NCI-H446 treated with DMSO at 0.1 percent for 48 hours (cell line): Measurements from ENCODE around the gene BRINP2.

ENCODE experiments used
- DNase-seq: peaks from one replicate; lab custom pipeline; 2025; lab: John Stamatoyannopoulos, UW

Gene BRINP2

GRCh38 chr1:177219554-177220458 lies 49.0 kb downstream of the BRINP2 start:
- DNase-seq = no peak

GRCh38 chr1:177223359-177223758 lies 52.6 kb downstream of the BRINP2 start:
- DNase-seq = no peak

GRCh38 chr1:177227978-177228692 lies 57.4 kb downstream of the BRINP2 start:
- DNase-seq = no peak

DNA sequence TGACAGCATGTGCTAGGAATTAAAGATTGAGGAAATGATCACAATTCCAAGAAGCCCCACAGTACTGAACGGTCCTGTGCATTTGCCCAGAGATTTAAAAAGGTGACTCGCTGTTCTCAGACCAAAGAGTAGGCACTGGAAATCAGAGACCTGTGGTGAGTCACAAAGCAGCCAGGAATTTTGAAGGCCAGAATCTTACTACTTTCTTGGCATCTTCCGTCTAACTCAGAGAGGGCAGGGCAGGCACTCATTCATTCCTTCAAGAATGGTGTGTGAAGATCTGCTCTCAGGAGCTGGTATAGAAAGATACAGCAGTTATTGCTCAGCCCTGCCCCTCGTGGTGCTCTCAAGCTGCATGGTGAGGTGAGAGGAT lies 57.9 kb downstream of the BRINP2 start:
- DNase-seq = no peak

DNA sequence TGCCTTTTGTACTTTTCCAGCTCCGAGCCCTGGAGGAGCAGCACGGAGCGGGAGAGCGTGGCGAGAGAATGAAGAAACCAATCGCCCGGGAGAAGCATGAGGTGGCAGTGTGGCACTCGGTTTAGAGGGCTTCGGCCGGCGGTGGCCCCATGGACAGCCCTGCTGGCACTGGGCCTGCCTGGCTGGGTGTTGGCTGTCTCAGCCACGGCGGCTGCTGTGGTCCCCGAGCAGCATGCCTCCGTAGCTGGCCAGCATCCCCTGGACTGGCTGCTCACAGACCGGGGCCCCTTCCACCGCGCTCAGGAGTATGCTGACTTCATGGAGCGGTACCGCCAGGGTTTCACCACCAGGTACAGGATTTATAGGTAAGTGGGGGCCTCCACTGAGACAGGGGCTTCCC lies 59.0 kb downstream of the BRINP2 start:
- no peak for DNase-seq

DNA sequence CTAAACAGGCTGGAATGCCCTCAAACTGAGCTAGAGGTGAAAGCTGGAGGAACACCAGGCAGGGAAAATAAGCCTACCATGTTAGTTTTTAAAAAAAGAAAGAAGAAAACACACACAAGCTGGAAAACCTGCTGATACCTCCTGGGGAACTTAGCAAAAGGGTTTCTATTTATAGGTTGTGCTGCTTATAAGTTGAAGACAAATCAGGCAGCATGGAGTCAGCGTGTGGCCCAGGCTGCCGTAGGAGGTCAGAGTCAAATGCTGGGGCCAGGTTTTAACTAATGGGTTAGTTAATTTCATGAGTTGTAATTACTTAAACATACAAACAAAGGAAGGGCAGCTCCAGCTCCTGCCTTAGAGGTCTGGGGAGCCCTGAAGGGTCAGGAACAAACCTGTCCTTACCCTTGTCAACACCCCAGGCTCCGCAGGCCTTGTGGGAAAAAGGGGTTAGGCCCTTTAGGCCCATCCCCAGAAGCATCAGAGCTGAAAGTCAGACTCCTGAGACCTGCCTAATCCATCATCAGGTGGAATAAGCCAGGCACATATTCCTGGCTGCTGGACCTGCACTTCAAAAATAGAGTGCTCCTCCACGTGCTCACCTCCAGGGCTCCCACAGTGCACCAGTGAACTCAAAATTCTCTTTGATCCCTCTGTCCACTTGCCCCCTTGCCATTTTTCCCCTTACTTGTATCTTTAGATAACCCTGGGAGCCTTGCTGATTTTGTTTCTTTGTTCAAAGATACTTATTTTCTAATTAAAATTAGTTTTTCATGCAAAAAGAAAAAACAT lies 59.7 kb downstream of the BRINP2 start:
- DNase-seq = no peak

DNA sequence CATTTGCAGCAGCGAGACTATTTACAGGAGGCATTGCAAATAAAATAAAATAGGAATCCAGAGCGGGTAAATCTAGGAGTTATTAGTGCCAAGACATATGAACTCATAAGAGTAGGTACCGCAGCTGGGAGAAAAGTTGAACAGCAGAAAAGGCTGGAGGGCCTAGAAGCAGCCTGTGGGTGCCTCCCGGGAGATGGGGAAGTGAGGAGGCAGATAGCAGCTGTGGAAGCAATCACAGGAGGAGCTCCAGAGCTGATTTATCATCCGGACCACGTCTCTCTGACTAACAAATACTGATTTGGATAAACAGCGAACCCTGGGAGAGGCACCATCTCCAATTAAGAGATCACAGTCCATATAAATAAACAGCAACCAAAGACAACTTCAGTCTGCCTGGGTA lies 64.6 kb downstream of the BRINP2 start:
- no peak for DNase-seq

DNA sequence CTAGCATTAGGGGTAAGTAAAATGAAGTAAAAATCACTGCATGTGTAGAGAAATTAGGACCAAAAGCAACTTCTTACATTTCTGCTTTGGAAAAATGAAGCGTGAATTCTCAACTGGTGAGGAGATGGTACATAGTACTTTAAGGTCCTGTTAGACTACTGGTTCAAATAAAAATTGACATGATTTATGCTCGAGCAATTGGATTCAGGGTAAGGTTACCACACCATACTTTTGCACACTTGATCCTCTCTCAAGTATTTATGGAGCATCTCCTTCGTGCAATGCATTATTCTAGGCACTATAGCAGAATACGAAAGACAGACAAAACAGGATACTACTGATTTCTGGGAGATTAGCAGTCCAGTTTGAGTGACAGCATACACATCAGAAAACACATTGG lies 66.2 kb downstream of the BRINP2 start:
- no peak for DNase-seq

DNA sequence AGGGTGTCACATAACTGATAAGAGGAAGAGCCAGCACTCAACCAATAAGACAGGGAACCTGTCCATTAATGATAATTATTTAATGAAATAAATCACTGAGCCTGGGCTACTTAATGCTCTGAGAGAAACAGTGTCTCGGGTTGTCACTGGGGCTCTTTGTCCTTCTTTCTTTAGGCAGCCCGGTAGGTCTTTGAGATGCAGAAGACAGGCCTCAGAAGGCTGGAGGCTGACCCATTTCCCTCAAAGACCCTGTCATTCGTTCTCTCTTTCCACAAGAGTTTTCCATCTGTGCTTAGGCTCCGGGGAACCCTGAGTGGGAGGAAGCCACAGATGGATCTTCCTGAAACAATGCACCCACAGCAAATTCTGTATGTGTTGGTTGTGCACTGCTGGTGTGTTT lies 68.2 kb downstream of the BRINP2 start:
- DNase-seq = no peak

GRCh38 chr1:177239792-177240191 lies 69.0 kb downstream of the BRINP2 start:
- no peak for DNase-seq

- no peak for DNase-seq
Measured at GRCh38 chr1:177243773-177244172, 73.0 kb downstream of the BRINP2 start.

DNA sequence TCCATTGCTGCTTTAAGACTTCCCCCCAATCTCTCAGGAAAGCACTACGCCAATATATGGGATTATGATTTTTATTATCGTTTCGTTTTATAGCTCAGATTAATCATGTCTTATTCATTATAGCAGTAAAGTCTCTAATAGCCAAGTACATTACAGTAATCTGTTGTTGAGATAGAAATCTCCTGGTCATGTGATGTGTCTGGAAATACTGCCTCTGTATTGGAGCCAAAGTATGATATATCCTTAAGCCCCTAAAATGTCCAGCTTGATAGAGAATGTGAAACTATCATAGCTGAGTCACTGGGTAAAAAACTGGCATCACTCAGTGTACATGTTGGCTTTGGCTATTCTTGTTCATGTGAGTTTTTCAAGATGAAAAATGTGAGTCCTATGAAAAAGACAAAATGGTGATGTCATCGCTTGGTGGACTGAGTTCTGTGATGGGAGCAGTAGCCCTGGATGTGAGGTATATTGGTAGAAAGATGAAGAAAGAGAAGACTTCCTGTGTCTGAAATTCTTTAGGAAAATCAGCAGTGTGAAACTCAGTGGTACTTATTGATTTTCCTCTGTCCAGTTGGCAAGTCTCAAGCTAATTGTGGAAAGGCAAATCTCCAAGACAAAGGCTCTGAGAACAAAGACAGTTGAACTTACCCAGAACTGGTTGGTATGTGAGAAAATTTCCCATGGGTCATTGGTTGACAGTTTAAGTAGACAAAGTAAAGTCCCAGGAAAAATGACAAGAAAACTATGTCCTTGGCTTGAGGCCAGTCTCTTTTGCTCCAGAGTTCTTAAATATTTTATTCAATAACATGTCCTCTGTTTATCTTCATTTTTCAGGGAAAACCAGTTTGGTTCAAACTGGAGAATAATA lies 76.2 kb downstream of the BRINP2 start:
- DNase-seq = no peak

DNA sequence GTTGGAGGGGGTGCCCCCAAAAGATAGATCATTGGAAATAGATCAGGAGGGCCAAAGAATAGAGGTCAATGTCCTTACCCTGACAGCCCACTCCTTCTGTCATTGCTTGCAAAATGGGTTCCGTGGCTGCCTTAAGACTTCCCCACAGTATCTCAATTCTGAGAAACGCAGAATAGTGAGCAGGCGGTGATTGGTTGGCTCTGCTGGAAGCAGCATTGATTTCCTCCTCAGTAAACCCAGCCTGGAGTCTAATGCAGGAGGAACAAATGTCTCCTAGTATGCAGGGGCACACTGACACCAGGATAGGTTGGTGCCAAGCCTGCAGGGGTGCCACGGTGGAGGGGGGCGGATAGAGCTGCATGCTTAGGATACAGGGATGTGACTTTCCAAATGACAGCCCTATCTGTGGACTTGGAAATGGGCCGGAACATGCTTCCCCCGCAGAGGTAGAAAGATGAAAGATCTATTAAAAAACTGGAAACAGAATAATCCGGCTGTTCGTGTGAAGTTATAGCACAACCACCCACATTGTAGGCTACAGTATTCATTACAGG lies 76.9 kb downstream of the BRINP2 start:
- no peak for DNase-seq

- no peak for DNase-seq
Measured at GRCh38 chr1:177248258-177248657, 77.5 kb downstream of the BRINP2 start.

DNA sequence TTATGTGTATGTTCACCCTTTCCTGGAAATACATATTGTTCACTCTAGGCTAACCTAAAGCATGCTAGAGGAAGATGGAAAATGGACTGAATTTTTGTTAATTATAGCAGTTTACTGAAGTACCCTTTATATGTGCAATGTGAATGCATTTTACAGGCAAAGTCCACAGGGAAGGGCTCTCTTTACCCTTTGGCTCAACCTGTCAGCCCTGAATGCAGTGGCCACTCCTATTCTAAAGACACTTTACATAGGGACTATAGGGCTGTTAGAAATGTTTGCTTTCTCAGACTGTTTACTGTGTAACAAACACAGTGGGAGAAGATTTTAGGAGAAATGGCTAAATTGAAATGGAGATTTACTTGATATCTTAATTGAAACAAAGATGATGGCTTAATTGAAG lies 78.5 kb downstream of the BRINP2 start:
- no peak for DNase-seq

GRCh38 chr1:177252877-177253276 lies 82.1 kb downstream of the BRINP2 start:
- DNase-seq = no peak

DNA sequence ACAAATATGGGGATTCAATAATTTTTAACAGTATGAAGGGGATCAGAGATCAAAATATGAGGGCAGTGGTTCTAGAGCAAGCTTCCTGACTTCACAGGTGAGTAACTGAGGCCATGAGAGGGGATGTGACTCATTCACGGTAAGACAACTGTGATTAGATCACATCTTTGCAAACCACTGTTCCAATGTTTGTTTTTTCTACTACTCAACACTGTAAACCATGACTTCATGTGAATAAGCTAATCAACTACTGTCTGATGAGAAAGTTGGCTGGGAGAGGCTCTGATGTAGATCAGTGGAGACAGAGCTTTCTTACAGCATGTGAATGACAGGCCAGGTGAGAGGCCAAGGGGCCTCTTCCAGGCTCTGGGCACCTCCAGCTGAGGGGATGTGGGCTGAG lies 84.7 kb downstream of the BRINP2 start:
- no peak for DNase-seq

- DNase-seq = peak; percentile 5
Measured at GRCh38 chr1:177256153-177257075, 85.7 kb downstream of the BRINP2 start.

DNA sequence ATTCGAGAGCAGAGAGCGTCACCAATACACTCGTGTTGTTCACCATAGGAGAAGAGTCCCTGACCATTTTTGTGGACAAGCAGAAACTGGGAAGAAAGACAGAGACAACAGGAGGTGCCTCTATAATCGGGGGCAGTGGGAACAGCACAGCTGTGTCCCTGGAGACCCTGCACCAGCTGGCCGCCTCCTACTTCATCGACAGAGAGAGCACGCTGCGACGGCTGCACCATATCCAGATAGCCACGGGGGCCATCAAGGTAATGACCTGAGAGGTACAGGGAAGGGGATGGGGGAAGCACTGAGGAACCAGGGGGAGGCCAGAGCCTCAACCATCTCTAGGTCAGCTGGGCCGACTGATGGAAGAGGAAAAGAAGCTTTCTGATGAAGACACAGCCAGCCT lies 86.4 kb downstream of the BRINP2 start:
- DNase-seq = no peak

DNA sequence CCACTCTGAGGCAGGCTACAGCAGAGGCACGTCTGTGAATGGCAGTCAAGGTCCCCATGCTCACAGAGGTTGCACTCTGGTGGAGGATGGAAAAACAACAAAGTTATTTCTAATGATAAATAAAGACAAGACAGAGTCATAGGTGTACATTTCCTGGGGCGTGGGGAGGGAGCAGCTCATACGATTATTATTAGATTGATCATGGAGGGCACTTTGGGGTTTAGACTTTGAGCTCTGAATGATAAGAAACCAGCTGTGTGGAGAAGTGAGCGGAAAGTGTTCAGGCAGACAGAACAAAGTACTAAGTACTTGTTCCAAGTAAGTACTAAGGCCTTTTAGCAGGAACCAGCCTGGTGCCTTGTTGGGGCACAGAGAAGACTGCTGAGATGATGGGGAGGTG lies 86.8 kb downstream of the BRINP2 start:
- DNase-seq = no peak
